GM19468 (cell line): ENCODE data around the gene TTLL7.

ENCODE experiments used
- ATAC-seq: cut with Tn5 transposase; IDR thresholded peaks from one replicate; pipeline ENCODE4 v1.9.1; 2021; ENCODE audit warnings: mild to moderate bottlenecking, moderate library complexity, moderate number of reproducible peaks; ENCODE audit not compliant: unreplicated experiment; ENCODE audit errors: extremely low read depth

TTLL7 gene, protein sequence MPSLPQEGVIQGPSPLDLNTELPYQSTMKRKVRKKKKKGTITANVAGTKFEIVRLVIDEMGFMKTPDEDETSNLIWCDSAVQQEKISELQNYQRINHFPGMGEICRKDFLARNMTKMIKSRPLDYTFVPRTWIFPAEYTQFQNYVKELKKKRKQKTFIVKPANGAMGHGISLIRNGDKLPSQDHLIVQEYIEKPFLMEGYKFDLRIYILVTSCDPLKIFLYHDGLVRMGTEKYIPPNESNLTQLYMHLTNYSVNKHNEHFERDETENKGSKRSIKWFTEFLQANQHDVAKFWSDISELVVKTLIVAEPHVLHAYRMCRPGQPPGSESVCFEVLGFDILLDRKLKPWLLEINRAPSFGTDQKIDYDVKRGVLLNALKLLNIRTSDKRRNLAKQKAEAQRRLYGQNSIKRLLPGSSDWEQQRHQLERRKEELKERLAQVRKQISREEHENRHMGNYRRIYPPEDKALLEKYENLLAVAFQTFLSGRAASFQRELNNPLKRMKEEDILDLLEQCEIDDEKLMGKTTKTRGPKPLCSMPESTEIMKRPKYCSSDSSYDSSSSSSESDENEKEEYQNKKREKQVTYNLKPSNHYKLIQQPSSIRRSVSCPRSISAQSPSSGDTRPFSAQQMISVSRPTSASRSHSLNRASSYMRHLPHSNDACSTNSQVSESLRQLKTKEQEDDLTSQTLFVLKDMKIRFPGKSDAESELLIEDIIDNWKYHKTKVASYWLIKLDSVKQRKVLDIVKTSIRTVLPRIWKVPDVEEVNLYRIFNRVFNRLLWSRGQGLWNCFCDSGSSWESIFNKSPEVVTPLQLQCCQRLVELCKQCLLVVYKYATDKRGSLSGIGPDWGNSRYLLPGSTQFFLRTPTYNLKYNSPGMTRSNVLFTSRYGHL

GRCh38 chr1:83998498-83999315, at the start of gene TTLL7:
Gene TTLL7 (minus strand): TSS chr1:83999132. CDS start chr1:83952211, 46,921 bp downstream.
- peak; percentile 61 for ATAC-seq

GRCh38 chr1:84042461-84042860, 43.5 kb upstream of the TTLL7 start:
- no peak for ATAC-seq

GRCh38 chr1:84037758-84038611, 39.1 kb upstream of the TTLL7 start:
- ATAC-seq = no peak

DNA sequence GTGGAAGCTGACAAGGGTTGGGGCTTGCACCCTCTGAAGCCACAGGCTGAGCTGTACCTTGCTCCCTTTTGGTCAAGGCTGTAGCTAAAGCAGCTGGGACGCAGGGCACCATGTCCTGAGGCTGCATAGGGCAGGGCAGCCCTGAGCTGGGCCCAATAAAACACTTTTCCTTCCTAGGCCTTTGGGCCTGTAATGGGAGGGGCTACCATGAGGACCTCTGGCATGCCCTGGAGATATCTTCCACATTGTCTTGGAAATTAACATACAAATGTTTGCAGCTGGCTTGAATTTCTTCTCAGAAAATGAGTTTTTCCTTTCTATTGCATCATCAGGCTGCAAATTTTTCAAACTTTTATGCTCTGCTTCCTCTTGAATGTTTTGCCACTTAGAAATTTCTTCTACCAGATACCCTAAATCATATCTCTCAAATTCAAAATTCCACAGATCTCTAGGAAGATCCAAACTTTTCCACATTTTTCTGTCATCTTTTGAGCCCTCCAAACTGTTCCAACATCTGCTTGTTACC, 32.9 kb upstream of the TTLL7 start:
- ATAC-seq = no peak

DNA sequence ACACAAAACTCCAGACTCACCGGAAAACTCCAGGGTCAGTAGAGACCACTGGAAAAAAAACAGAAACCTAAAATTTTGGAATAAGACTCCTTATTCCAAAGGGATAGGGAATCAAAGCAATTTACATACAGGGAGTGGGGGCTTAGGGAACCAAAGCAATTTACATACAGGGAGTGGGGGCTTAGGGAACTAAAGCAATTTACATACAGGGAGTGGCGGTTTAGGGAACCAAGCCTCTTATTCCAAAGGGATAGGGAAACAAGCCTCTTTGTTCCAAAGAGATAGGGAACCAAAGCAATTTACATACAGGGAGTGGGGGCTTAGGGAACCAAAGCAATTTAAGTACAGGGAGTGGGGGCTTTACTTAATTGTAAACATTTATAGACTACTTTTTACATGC, 28.4 kb upstream of the TTLL7 start:
- ATAC-seq = no peak

DNA sequence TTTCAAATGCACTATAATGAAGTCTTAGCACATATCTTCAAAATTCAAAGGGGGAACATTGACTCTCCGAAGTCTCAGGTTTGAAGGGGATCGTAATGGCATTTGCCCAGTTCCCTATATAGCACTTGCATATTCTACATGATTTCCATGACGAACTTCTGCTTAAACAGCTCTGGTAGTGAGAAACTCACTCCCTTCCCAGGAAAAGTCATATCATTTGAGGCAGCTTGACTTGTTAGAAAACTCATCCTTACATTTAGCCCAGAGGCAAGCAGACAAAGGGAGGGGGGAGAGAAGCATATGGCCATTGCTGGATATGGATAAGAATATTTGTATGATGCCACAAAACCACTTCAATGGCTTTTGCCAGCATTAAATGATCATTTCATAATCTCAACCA, 27.0 kb upstream of the TTLL7 start:
- no peak for ATAC-seq

DNA sequence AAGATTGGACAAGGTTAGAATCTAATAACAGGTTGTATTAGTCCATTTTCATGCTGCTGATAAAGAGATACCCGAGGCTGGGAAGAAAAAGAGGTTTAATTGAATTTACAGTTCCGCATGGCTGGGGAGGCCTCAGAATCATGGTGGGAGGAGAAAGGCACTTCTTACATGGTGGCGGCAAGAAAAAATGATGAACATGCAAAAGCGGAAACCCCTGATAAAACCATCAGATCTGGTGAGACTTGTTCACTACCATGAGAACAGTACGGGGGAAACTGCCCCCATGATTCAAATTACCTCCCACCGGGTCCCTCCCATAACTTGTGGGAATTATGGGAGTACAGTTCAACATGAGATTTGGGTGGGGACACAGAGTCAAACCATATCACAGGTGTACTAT, 22.9 kb upstream of the TTLL7 start:
- ATAC-seq = no peak

- no peak for ATAC-seq
Measured at GRCh38 chr1:84020151-84020550, 21.2 kb upstream of the TTLL7 start.

DNA sequence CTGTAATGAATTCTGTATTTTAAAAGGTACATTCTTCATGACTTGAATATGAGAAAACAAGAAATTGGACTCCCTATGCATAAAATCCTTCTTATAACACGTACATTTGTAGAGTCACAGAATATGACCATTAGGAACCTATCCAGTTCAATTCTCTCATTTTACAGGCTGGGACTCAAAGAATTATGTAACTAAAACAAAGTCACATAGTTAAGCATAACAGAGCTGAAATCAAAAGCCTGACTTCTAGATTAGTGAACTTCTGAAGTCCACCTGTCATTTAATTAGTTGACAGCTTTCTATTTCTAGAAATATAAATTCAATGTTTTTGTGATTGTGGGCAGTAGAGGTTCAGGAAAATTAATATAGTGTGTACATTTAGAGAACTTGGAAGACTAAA, 20.3 kb upstream of the TTLL7 start:
- no peak for ATAC-seq

GRCh38 chr1:84013708-84014107, 14.8 kb upstream of the TTLL7 start:
- no peak for ATAC-seq

- ATAC-seq = no peak
Measured at GRCh38 chr1:84012018-84012417, 13.1 kb upstream of the TTLL7 start.

DNA sequence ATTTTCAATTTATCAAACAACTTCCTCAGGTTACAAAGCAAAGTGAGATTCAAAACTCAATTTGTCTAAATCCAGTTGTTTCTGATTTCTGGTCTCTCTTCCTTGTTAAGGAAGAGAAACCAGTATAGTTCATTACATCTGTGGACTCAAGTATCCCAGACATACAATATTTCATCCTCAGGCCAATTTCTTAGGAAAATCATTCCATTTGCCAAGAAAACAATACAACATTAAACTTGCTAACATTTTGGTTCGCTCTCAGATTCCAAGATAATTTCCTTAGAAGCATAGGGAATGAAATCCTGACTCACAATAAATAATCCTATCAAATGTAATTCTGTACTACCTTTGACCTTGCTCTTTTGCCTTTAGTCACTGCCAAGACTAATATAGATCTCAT, 11.2 kb upstream of the TTLL7 start:
- no peak for ATAC-seq

DNA sequence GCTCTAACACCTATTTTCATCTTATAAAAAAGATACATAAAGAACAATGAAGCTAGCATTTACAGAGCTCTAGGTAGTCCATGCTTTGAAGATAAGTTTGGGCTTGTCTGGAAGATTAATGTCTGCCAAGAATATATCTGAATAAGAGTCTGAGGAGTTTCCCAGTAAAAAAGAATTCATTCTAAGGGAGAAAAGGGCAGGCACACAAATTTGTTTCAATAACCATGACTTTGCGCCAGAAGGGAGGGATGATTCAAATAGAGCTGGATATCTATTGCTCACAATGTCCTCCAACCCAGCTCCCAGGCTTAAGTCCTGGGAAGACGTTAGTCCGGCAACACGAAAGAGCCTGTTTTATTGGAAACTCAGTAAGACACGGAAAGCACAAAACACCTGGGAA, 9.7 kb upstream of the TTLL7 start:
- ATAC-seq = no peak

- ATAC-seq = no peak
Measured at GRCh38 chr1:84006591-84006990, 7.7 kb upstream of the TTLL7 start.

DNA sequence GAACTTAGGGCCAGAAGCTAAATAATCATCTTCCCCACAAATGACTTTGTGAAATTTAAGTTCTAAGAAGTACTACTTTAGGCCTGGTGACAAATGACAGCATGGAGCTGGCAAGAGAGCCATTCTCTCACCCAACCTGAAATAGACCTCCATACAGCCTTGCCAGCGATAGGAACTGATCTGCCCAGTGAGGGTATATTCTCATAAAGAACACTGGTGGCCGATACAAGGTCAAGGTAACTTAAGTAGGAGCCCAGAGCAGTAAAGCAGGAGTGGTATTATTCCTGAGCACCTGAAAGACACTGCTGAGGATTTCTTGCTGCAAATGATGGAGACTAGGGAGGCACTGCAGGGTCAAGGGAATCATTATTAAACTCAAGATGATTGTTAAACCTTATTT, 2.6 kb upstream of the TTLL7 start:
- no peak for ATAC-seq

GRCh38 chr1:84000954-84001495, 2.1 kb upstream of the TTLL7 start:
- no peak for ATAC-seq

GRCh38 chr1:84000196-84000885, 1.4 kb upstream of the TTLL7 start:
- ATAC-seq = no peak

DNA sequence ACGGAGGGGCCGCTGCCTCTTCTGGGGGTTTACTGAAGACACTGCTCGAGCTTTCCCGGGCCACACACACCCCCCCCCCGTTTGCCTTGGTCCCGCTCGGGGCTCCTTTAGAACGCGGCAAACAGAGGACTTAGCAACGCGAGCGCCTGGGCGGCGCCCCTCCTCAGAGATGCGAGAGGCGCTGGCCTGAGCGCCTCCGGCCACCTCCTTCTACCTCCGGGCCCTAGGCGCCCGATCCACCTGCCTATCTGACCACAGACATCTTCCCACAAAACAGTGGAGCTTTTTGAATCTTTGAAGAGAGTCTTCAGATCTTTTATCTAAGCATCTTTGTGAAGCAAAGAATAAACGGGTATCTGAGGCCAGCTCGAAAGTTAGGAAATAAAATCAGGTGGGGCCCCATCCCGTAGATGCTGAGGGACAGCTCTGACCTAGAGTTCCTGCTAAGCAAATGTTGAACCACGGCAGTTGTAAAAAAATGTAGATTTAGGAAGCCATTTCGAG, 436 bp upstream of the TTLL7 start:
- ATAC-seq = peak; percentile 53

DNA sequence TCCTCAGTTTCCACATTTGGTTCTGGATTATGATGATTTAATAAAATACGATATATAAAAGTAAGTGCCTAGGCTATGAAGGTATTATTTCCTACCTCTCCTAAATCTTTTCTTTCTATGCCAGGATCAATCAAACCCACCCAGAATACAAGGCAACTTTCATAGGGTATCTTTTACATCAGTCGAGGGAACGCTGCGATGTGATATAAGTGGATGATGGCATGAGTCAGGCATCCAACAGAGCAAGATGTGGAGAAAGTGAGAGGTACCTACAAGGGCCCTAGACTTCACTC, 781 bp downstream of the TTLL7 start:
- no peak for ATAC-seq
